Parathyroid adenoma (tissue), 2 donors: ENCODE results near the gene CFAP77.

Source experiments
- H2AFZ ChIP-seq: fragments of 300-600 bp; sonication (generic); one replicate; pipeline ENCODE4 v1.7.0; 2017; ENCODE audit warnings: antibody characterized with exemption, mild to moderate bottlenecking
- H3K27ac ChIP-seq: fragments of 300-600 bp; sonication (generic); one replicate; pipeline ENCODE4 v1.7.0; 2017
- H3K27me3 ChIP-seq: fragments of 300-600 bp; sonication (generic); one replicate; pipeline ENCODE4 v1.7.0; 2017; ENCODE audit warnings: low read length; ENCODE audit not compliant: control insufficient read depth, insufficient read depth
- H3K36me3 ChIP-seq: fragments of 300-600 bp; sonication (generic); one replicate; pipeline ENCODE4 v1.7.0; 2017; ENCODE audit warnings: low read length; ENCODE audit not compliant: control insufficient read depth, insufficient read depth
- H3K4me1 ChIP-seq: fragments of 300-600 bp; sonication (generic); one replicate; pipeline ENCODE4 v1.7.0; 2017; ENCODE audit warnings: control low read depth
- H3K4me2 ChIP-seq: fragments of 300-600 bp; sonication (generic); one replicate; pipeline ENCODE4 v1.7.0; 2017; ENCODE audit warnings: low read length
- H3K4me3 ChIP-seq: fragments of 300-600 bp; sonication (generic); one replicate; pipeline ENCODE4 v1.7.0; 2017; ENCODE audit warnings: low read depth, low read length
- H3K79me2 ChIP-seq: fragments of 300-600 bp; sonication (generic); one replicate; pipeline ENCODE4 v1.7.0; 2017; ENCODE audit warnings: control low read depth
- H3K9ac ChIP-seq: fragments of 300-600 bp; sonication (generic); one replicate; pipeline ENCODE4 v1.7.0; 2017; ENCODE audit warnings: mild to moderate bottlenecking
- H3K9me3 ChIP-seq: fragments of 300-600 bp; sonication (generic); one replicate; pipeline ENCODE4 v1.7.0; 2017; ENCODE audit warnings: low read length; ENCODE audit not compliant: control insufficient read depth
- TF ChIP-seq, protein P1 (sequence below): fragments of 300-600 bp; sonication (generic); IDR thresholded peaks from one replicate; pipeline ENCODE4 v1.7.0; 2017; ENCODE audit warnings: antibody characterized with exemption, mild to moderate bottlenecking
- donor health status: primary hyperparathyroidism.

Gene CFAP77

DNA sequence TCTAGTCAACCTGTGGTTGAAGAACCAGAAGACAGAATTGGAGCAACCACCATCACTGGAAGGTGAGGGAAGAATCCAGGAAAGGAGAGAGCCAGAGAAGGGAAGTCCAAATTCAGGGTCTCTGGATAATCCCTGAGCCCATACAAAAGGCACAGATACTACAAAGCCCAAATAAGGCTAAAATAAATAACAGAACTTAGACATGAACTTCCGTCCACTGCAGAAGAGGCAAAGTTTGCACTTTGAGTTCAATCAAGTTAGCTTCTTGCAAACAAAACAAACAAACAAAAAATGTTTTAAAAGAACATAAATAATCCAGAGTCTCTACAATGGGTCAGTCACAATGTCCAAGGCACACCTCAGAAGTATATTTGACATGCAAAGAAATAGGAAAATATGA, 21.0 kb downstream of the CFAP77 start:
- Histone ChIP-seq H3K36me3 (no peaks in the 10 kb centered on the region), H3K4me3 (no peak overlapping the region), H3K27me3 (no peaks in the 10 kb centered on the region), H2AFZ (no peak overlapping the region), H3K9ac (no peak overlapping the region), H3K27ac (no peak overlapping the region), H3K4me1 (no peaks in the 10 kb centered on the region), H3K9me3 (no peaks in the 10 kb centered on the region), H3K4me2 (no peak overlapping the region), H3K79me2 (no peaks in the 10 kb centered on the region)
- TF ChIP-seq, protein P1, sequence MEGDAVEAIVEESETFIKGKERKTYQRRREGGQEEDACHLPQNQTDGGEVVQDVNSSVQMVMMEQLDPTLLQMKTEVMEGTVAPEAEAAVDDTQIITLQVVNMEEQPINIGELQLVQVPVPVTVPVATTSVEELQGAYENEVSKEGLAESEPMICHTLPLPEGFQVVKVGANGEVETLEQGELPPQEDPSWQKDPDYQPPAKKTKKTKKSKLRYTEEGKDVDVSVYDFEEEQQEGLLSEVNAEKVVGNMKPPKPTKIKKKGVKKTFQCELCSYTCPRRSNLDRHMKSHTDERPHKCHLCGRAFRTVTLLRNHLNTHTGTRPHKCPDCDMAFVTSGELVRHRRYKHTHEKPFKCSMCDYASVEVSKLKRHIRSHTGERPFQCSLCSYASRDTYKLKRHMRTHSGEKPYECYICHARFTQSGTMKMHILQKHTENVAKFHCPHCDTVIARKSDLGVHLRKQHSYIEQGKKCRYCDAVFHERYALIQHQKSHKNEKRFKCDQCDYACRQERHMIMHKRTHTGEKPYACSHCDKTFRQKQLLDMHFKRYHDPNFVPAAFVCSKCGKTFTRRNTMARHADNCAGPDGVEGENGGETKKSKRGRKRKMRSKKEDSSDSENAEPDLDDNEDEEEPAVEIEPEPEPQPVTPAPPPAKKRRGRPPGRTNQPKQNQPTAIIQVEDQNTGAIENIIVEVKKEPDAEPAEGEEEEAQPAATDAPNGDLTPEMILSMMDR: no peak

DNA sequence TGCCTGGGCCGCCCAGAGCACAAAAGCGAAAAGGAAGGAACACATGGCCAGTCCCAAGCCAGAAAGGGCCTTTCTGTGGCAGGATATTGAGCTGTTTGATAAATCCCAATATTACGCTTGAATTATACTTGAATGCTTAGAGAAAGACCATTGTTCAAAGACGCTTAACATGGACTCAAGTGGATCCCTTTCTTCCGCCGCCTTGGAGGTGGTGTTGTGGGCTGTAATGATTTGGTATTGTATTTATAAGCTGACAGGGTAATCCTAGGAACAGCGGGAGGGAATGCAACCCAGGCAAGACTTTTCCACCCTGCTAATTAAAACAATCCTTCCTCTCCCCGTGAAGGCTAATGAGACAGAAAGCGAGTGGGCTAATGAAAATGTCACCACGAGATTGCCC, 24.9 kb downstream of the CFAP77 start:
- TF ChIP-seq, protein P1: no peak
- no peak overlapping the region for H3K4me3 ChIP-seq
- no peaks in the 10 kb centered on the region for H3K36me3 ChIP-seq
- no peak overlapping the region for H3K4me2 ChIP-seq
- no peaks in the 10 kb centered on the region for H3K27me3 ChIP-seq
- no peak overlapping the region for H3K9ac ChIP-seq
- H3K4me1 ChIP-seq: no peaks in the 10 kb centered on the region
- H3K27ac ChIP-seq: no peak overlapping the region
- H3K79me2 ChIP-seq: no peaks in the 10 kb centered on the region
- no peaks in the 10 kb centered on the region for H3K9me3 ChIP-seq
- no peak overlapping the region for H2AFZ ChIP-seq

DNA sequence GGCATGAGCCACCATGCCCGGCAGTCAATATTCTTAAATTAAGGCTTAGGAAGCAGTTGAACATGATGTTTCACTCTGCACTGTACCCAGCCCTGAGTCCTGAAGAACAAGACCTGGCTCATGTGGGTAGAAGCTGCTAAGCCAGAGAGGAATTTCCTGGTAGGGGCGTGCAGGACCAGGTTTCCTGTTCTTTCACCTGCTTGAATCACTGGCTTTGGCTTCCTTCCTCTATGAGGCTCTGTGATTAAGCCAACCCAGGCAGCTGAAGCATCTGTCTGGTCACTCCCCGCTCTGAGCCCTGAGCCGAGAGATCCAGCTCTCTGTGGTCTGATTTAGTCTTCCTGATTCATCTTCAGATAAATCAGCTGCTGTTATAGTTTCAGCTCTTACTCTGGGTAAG, 29.1 kb downstream of the CFAP77 start:
- no peaks in the 10 kb centered on the region for H3K36me3 ChIP-seq
- H2AFZ ChIP-seq: no peak overlapping the region
- TF ChIP-seq, protein P1: no peak
- H3K27me3 ChIP-seq: no peaks in the 10 kb centered on the region
- no peak overlapping the region for H3K27ac ChIP-seq
- H3K4me1 ChIP-seq: no peaks in the 10 kb centered on the region
- no peak overlapping the region for H3K9ac ChIP-seq
- H3K4me2 ChIP-seq: no peak overlapping the region
- no peak overlapping the region for H3K4me3 ChIP-seq
- H3K9me3 ChIP-seq: no peaks in the 10 kb centered on the region
- H3K79me2 ChIP-seq: no peaks in the 10 kb centered on the region

DNA sequence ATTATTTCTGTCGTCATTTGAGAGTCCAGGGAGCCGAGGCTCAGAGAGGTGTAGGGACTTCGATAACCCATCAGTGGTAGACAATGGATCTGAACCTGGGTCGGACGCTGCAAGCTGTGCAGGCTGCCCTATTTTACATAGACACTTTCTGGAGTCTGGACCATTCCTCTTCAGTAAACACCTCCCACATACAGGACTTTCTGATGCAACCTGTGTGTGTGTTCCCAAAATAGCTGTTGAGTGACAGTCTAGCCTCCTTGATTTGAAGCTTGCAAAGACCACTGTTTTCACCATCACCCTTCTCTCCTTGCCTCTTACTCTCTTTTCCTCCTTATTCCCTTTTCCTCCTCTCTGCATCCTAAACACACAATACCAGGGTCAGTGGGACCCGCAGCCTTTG, 30.7 kb downstream of the CFAP77 start:
- Histone ChIP-seq H3K27me3 (no peaks in the 10 kb centered on the region), H3K36me3 (no peaks in the 10 kb centered on the region), H3K4me1 (no peaks in the 10 kb centered on the region), H3K9ac (no peak overlapping the region), H2AFZ (no peak overlapping the region), H3K9me3 (no peaks in the 10 kb centered on the region), H3K4me2 (no peak overlapping the region), H3K79me2 (no peaks in the 10 kb centered on the region), H3K4me3 (no peak overlapping the region), H3K27ac (no peak overlapping the region)
- TF ChIP-seq, protein P1: no peak

DNA sequence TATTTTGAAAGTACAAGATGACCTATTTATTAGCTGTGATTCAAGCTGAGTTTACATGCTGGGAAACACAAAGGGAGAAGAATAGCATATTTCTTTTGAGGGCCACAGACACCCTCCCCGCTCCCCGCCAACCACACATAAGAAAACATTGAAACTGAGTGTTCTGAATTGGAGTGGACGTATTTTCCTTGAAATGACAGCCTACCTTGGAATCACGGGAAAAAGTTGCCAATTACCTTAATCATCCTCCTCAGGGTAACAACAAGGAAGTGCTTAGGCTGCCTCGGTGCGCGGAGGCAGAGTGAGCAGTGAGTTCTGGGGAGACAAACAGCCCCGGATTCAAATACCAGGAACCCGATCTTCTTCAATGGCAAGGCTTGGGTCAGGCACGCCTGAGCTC, 31.4 kb downstream of the CFAP77 start:
- Histone ChIP-seq H3K4me3 (no peak overlapping the region), H3K4me1 (no peaks in the 10 kb centered on the region), H3K4me2 (no peak overlapping the region), H3K36me3 (no peaks in the 10 kb centered on the region), H3K27ac (no peak overlapping the region), H3K27me3 (no peaks in the 10 kb centered on the region), H3K9me3 (no peaks in the 10 kb centered on the region), H3K79me2 (no peaks in the 10 kb centered on the region), H2AFZ (no peak overlapping the region), H3K9ac (no peak overlapping the region)
- TF ChIP-seq, protein P1: no peak
